Measurements from ENCODE around the gene LYZL4.

The LYZL4 gene

DNA sequence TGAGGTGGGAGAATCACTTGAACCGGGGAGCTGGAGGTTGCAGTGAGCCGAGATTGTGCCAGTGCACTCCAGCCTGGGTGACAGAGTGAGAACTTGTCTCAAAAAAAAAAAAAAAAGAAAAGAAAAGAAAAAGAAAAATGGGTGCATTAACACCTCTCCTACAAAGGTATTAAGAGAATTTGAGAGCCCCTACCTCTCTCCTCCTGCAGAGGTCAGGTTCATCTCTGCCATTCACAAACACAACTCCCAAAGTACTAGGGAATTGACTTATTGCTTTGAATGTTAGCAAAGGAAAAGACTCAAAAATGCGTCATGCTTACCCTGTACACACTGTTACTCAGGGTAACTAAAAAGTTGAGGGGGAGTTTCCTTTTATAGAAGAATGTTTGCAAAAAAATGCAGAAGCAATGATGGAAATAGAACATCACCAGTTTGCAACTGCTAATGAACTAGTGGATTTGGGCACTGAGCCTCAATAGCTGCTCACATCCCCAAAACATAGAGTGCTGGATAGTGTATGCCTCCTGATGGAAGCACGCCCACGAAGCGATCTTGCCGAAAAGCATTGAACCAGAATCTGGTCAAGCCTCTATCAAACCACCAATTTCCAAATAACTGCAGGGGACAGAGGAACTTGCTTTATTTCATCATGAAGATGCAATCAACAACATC, 15.5 kb upstream of the LYZL4 start:
- DNase-seq: no peak

DNA sequence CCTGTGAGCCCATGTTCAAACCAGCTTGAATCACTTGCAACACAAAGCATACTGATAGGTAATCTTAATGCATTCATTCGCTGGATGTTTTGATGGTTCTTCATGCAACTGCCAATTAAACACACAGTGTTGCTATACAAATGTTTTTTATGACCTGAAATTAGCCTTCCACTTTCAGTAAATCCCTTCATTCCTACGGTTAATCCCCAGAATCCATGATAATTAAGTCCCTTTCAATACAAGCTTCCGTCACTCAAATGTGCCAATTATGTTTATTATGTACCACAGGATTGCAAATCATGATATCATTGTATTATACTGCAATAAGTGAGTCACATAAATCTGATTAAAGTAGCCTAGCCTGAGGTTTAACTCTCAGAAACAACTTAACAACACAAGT, 14.5 kb upstream of the LYZL4 start:
- DNase-seq: no peak

- no peak for DNase-seq
Measured at GRCh38 chr3:42421818-42422796, 11.7 kb upstream of the LYZL4 start.

GRCh38 chr3:42419563-42419962, 9.2 kb upstream of the LYZL4 start:
- DNase-seq: no peak

- DNase-seq: no peak
Measured at GRCh38 chr3:42412526-42413155, 2.2 kb upstream of the LYZL4 start.

- DNase-seq: no peak
Measured at GRCh38 chr3:42411429-42411828, 1.0 kb upstream of the LYZL4 start.

DNA sequence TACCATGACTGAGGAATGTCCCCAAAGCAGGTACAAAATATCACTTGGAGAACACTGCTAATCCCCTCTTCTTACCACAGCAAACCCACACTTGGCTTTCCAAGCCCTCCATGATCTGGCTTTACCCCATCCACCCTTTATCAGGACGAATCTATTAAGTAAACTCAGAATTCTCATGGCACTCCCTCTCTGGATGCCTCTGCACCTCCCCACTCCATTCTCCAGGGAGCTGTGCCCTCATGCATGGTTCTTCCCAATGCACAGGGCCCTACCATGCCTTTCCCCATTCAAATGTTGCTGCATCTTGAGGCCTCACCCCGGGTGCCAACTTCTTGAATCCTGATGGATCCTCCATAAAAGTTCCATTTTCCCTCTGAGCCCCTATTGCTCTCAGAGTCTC, 2.3 kb downstream of the LYZL4 start:
- DNase-seq: no peak

DNA sequence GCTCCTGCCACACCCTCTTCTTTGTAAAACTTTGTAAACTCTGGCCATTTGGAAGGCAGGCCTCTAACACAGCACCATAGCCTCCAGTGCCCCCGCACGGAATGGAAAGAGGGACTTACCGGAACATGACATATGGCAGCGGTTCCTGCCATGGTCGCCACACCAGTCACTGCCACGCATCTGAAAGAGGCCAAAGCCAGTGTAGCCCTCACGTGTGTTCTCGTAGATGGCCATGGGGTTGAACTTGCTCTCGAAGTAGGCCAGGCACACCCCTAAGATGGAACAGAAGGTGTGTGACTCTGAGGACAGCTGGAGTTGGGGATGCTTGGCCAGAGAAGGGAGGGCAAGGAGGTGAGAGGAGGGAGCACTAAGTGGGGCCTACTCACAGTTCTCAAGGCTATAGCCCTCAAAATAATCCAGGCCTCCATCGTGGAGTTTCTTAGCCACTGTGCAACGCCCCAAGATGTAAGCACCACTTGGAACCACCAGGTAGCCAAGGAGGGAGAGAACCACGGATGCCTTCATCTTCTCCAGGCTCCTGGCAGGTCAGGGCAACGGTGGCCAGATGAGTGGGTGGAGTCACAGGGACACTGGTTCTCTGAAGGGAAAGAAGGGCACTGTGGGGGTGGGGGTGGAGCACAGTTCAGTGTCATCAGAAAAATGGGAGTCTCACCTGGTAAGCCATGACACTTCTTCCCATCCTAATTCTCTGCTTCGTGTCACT, 3.5 kb downstream of the LYZL4 start:
- DNase-seq: no peak

GRCh38 chr3:42405857-42406256, 4.6 kb downstream of the LYZL4 start:
- no peak for DNase-seq

- no peak for DNase-seq
Measured at GRCh38 chr3:42403737-42404136, 6.7 kb downstream of the LYZL4 start.

DNA sequence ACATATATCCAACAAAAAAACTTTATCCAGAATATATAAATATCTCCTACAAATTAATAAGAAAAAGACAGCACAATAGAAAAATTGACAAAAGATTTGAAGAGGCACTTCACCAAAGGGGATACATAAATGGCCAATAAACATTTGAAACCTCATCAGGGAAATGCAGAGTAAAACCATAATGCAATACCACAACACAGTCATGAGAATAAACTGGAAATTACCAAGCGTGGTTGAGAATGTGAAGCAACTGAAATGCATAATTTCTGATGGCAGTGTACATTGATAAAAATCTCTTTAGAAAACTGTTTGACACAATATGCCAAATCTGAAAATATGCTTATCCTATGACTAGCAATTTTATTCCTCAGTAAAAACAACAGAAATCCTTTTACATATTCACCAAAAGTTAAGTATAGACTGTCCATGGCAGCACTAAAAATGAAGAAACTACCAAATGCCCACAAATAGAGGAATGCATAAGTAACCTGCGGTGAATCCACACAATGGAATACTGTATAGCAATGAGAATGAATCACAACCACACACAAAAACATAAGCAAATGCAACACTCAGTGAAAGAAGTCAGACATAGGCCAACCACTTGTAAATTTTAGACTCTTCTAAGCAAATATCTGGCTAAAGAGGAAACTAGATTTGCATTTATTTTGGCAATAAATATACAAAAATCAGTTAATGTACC, 7.9 kb downstream of the LYZL4 start:
- no peak for DNase-seq

DNA sequence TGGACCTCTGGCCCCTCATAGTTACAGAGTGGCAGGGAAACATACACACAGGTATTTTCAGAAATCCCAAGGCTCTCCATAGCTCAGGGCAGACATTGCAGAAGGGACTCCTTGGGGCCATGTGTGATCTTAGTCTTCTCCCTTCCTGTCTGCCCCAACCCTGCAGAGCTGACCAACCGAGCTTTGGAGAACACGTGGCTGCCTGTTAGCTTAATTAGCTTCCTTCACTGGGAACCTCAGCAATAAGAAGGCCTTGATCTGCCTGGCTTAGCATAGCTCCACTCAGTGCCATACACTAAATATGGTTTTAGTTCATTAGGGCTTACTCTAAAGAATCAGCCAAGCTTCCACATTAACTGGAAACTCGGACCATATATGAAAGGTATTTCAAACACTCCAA, 12.3 kb downstream of the LYZL4 start:
- DNase-seq: no peak

DNA sequence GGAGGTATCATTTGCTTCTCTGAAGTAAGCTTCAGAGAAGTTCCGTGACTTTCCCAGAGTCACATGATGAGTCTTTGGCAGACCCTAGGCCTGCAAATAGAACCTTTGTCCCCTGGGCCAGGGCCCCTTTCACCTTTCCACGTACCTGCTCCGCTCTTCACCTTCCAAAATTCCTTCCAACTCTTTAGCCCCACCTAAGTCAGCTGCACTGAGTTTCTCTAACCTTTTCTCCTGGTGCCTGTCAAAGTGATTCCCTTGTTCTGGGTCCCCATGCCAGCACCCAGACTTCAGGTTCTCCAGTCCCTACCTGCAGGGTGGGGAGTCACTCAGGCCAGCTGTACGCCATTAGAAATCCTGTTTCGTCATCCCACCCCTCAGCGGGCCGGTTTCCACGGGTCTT, 12.8 kb downstream of the LYZL4 start:
- no peak for DNase-seq

GRCh38 chr3:42394579-42395288, 15.7 kb downstream of the LYZL4 start:
- no peak for DNase-seq

DNA sequence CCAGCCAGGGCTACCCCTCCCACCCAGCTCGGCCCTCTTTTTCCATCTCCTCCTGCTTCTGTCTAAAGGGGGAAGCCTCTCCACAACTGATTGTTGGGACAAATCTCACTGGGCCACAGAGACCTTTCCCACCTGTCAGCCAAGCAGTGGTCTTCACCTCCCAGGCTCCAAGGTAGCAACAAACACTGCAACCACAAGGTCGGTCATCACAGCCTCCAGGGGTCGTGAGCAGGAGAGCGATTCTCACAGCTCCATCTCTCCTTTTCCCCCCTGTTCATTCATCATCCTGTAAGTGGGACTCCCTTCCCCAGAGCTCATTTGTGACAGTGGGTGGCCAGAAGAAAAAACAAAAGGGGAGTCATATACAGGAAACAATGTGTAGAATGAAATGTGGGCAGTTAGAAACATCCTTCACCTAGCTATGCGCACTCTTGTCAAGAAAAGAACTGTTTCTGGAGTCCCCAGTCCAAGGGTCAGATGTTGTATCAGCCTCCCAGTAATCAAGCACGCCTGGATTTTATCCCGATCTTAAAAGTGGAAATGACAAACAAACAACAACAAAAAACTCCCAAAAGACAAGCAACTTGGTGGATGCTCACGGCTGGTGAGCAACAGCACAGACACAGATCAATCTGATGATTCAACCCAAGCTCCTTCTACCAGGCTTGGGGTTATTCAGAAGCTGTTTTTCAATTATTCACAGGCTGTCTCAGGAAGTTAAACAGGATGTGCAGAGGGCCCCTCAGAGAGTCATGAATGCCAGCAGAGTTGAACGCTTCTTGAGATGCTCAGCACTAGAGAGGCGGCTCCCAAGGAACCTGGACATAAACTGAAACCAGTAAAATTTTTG, 22.4 kb downstream of the LYZL4 start:
- DNase-seq: no peak

- no peak for DNase-seq
Measured at GRCh38 chr3:42381551-42382082, 28.8 kb downstream of the LYZL4 start.

DNA sequence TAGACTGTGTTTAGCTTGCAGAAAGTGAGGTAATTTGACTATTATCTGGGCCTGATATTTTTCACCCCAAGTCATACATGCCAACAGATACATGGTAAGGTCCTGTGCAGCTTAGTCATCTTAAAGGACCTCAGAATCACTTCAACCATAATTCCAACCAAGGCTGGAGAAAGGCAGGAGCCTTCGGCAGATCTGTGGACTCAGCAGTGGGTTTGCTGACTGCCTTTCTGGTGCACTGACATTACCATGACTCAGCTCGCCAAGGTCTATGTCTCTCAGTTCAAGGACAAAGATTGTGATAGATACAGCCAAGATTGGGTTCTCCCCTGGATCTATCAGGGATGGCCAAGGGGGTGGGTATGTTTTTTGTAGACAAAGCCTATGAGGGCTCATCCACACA, 32.7 kb downstream of the LYZL4 start:
- DNase-seq: no peak

DNA sequence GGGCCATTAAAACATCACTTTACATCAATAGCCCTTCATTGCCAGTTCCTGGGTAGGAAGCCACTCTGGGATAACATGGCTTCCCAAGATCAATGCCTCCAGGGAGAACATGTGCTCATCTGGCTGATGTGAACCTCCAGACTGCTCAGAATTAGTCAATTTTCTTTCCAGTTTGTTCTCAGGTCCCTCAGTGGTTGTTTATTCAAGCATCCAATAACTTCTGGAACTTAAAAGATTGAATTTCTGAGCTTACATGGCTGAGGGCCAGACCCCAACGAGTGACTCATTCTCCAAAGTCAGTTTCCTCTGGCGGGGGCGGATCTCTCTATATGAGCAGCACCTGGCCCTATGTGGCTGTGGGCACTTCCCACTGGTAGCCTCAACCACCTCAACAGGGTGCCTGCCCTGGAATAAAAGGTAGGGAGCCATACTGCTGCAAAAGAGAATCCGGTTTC, 34.0 kb downstream of the LYZL4 start:
- no peak for DNase-seq

DNA sequence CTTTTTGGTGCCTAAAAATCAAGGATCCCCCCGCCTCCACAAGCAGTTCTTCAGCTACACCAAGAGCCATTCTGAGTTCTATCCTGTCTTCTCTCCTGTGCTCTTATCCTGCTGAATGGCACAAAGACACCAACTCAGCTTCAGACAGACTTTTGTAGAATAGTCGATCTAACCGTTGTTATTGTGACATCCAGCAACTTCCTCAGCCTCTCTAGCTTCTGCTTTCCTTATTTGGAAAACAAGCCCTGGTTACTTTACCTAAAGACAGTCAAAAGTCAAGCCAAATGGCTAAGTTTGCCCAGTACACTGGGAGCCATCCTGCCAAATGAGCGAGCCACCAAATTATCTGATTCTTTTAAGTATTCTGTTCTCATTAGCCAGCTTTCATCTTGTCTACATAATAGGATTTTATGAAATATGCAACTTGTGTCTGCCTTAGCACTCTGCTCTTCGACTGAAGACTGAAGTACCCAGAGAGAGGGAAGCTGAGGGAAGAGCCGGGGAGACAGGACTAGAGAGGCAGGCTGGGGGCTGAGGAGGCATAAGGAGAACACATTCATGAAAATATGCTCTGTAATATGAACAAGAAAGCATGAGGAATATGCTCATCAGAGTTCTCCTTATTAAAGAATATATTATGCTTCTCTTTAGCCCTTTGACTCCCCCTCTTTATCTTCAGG, 35.1 kb downstream of the LYZL4 start:
- no peak for DNase-seq

- DNase-seq: no peak
Measured at GRCh38 chr3:42371776-42372175, 38.6 kb downstream of the LYZL4 start.

Measured in activated CD4-positive, CD25-positive, alpha-beta regulatory T cell treated with anti-CD3 and anti-CD28 coated beads, Interleukin-2, amount 50 U/mL, for 72 hours (primary cell).